ENCODE results near the gene CFAP410. TPM values are rescaled to one million over a fixed set of nuclear protein-coding genes. Genes with fewer than 3 reads are reported as not detected.

The CFAP410 gene
- total and polyA plus RNA-seq, 7 donors: 8.3 to 13.7 (median 10.1) TPM

DNA sequence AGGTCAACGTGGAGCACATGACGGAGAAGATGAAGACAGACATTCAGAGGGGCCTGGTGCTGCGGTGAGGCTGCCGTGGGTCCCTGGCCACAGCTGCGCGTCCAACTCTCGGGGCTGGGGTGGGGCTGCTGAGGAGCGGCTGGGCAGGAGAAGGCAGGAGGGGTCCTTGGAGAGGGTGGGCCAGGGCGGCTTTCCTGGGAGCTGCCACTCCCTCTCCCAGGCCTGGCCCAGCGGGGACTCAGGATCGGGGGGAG lies 14.4 kb downstream of the CFAP410 start:
- ATAC-seq (no peak), DNase-seq (no peak)
- WGBS, 3 donors: 90 to 94% (median 93%) methylated on average over 11 of the region's 11 CpGs
- Histone ChIP-seq H3K4me3 (no peak overlapping the region), H3K27me3 (ENCODE audit: insufficient read depth in 3 of 3, low read length in 2 of 3) (no peaks in the 10 kb centered on the region), H3K27ac (no peak overlapping the region), H3K4me1 (no peaks in the 10 kb centered on the region), H3K9me3 (no peaks in the 10 kb centered on the region), H3K36me3 (ENCODE audit: insufficient read depth in 1 of 2, low read depth in 1 of 2) (peaks cover 0 to 44% of the 10 kb centered on the region in 2 donors)
- intact Hi-C loops (cut with DNase I): loop anchor here in 1 of 2 donors (10.0 kb wide), 1 partner anchor 60 kb away; no protein-coding TSS in a partner anchor
- TF ChIP-seq, protein P1, sequence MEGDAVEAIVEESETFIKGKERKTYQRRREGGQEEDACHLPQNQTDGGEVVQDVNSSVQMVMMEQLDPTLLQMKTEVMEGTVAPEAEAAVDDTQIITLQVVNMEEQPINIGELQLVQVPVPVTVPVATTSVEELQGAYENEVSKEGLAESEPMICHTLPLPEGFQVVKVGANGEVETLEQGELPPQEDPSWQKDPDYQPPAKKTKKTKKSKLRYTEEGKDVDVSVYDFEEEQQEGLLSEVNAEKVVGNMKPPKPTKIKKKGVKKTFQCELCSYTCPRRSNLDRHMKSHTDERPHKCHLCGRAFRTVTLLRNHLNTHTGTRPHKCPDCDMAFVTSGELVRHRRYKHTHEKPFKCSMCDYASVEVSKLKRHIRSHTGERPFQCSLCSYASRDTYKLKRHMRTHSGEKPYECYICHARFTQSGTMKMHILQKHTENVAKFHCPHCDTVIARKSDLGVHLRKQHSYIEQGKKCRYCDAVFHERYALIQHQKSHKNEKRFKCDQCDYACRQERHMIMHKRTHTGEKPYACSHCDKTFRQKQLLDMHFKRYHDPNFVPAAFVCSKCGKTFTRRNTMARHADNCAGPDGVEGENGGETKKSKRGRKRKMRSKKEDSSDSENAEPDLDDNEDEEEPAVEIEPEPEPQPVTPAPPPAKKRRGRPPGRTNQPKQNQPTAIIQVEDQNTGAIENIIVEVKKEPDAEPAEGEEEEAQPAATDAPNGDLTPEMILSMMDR (IDR thresholded peaks at IDR 0.05): no peak

DNA sequence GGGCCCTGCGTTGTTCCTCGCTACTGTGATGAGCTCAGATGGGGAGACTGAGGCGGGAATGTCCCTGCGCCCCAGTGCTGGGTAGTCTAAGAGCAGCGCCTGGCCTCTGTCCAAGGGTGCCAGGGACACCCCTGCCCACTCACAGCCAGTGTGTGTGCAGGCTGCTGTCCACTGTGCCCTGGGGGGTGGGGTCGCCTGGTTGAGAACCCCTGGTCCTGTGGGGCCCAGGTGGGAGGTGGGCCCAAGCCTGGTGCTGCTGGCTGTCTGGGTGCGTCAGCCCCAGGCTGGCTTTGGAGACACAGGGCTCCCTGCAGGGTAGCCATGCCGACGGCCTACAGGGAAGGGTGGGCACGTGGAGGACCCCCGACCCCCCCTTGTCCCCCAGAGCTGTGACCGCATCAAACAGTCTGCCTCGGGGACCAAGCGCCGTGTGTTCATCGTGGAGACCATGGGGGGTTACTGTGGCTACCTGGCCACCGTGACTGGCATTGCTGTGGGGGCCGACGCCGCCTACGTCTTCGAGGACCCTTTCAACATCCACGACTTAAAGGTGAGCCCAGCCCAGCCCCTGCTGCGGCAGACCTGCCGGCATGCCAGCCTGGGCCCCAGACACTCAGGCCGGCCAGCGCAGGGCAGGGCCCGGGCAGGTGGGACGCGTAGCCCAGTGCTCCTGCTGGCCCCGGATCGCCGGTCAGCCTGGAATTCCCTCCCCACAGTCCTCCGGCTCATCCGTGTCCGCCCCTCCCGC lies 14.9 kb downstream of the CFAP410 start:
- 92 to 95% (median 93%) methylated on average over 35 to 37 of the region's 37 CpGs for WGBS, 3 donors
- DNase-seq (no peak), ATAC-seq (peak in 1 of 4 donors; percentile 21)
- Histone ChIP-seq H3K36me3 (ENCODE audit: insufficient read depth in 1 of 2, low read depth in 1 of 2) (peaks cover 0 to 45% of the 10 kb centered on the region in 2 donors), H3K27ac (no peak overlapping the region), H3K27me3 (ENCODE audit: insufficient read depth in 3 of 3, low read length in 2 of 3) (no peaks in the 10 kb centered on the region), H3K9me3 (no peaks in the 10 kb centered on the region), H3K4me3 (peak overlapping the region; percentile 30), H3K4me1 (no peaks in the 10 kb centered on the region)
- intact Hi-C loops (cut with DNase I): loop anchor here in 1 of 2 donors (10.0 kb wide), 1 partner anchor 61 kb away; no protein-coding TSS in a partner anchor
- TF ChIP-seq, protein P1 (IDR thresholded peaks at IDR 0.05): no peak

DNA sequence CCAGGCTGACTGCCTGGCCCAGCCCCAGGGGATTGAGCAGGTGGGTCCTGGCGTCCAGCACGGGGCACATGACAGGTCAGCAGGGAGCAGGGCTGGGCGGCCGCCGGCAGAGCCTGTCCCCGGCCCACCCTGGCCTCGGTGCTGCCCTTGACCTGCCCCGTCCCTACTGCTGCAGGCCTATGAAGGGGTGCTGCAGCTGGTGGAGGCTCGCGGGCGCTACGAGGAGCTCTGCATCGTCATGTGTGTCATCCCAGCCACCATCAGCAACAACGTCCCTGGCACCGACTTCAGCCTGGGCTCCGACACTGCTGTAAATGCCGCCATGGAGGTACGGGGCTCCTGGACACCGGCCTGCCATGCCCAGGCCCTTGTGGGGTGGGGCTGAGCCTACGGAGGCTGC lies 15.6 kb downstream of the CFAP410 start:
- Histone ChIP-seq H3K27ac (no peak overlapping the region), H3K4me1 (no peaks in the 10 kb centered on the region), H3K27me3 (ENCODE audit: insufficient read depth in 3 of 3, low read length in 2 of 3) (no peaks in the 10 kb centered on the region), H3K4me3 (peak overlapping the region; percentile 30), H3K36me3 (ENCODE audit: insufficient read depth in 1 of 2, low read depth in 1 of 2) (peaks cover 0 to 51% of the 10 kb centered on the region in 2 donors), H3K9me3 (no peaks in the 10 kb centered on the region)
- WGBS, 3 donors: 57 to 61% (median 60%) methylated on average over 20 of the region's 20 CpGs
- peak; percentile 50 to 65 (median 56) for ATAC-seq
- intact Hi-C loops (cut with DNase I): loop anchor here in 1 of 2 donors (10.0 kb wide), 1 partner anchor 61 kb away; no protein-coding TSS in a partner anchor
- TF ChIP-seq, protein P1 (IDR thresholded peaks at IDR 0.05): no peak
- no peak for DNase-seq

DNA sequence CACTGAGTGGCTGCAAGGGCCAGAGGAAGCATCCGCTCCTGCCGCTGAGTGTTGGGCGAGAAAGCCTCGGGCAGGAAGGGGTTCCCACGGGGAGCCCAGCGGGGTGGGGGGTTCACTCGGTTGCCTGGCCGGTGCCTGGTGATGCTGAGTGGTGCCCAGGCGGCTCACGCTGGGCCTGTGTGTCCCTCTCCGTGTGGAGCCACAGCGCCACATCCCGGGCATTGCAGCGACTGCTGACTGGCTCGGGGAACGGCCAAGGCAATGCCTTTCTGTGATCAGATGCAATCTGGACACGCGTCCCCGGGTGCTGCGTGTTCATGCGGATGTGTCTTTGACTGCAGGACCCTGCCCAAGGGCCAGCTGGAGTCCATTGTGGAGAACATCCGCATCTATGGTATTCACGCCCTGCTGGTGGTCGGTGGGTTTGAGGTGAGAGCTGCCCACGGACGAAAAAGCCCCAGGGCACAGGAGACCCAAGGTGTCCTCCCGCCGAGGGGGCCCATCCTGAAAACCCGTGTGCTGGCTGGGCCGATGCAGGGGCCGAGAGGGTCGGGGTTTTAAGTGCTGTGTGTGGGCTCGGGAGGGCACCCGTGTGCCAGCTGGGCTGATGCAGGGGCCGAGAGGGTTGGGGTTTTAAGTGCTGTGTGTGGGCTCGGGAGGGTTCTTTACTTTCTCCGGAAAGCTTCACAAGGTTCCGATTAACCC lies 16.4 kb downstream of the CFAP410 start:
- ATAC-seq (no peak), DNase-seq (no peak)
- peaks cover 0 to 55% of the 10 kb centered on the region in 2 donors for H3K36me3 ChIP-seq (ENCODE audit: insufficient read depth in 1 of 2, low read depth in 1 of 2)
- intact Hi-C loops (cut with DNase I): loop anchor here in 1 of 2 donors (10.0 kb wide), 1 partner anchor 62 kb away; no protein-coding TSS in a partner anchor
- no peak overlapping the region for H3K4me3 ChIP-seq
- 91 to 94% (median 92%) methylated on average over 38 of the region's 38 CpGs for WGBS, 3 donors
- H3K27me3 ChIP-seq (ENCODE audit: insufficient read depth in 3 of 3, low read length in 2 of 3): no peaks in the 10 kb centered on the region
- no peak overlapping the region for H3K27ac ChIP-seq
- TF ChIP-seq, protein P1 (IDR thresholded peaks at IDR 0.05): no peak
- no peaks in the 10 kb centered on the region for H3K4me1 ChIP-seq
- no peaks in the 10 kb centered on the region for H3K9me3 ChIP-seq

Measured in psoas muscle (tissue), 8 donors.